ENCODE data around the gene HABP4.

HABP4 gene

GRCh38 chr9:96515621-96516470 lies 65.9 kb downstream of the HABP4 start:
- no peak for DNase-seq

- no peak for DNase-seq
Measured at GRCh38 chr9:96519095-96519494, 69.1 kb downstream of the HABP4 start.

GRCh38 chr9:96519787-96520186 lies 69.8 kb downstream of the HABP4 start:
- no peak for DNase-seq

- no peak for DNase-seq
Measured at GRCh38 chr9:96522366-96522765, 72.4 kb downstream of the HABP4 start.

DNA sequence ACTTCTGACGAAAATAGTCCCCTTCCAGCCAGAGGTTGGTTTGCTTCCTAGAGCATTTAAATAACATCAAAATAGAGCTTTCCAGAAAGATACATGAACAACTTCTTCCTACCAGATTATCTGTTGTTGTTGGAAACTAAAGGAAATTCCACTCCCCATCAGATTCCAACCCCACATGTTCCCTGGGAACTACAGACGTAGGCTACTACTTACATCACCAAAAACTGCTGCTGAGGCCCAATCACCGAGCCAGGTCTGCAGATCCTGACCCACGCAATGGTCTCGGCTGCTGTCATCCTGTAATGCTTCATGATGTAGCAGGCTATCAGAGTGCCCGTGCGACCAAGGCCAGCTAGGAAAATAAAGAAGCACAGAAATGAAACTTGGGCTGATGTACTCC lies 73.4 kb downstream of the HABP4 start:
- no peak for DNase-seq

DNA sequence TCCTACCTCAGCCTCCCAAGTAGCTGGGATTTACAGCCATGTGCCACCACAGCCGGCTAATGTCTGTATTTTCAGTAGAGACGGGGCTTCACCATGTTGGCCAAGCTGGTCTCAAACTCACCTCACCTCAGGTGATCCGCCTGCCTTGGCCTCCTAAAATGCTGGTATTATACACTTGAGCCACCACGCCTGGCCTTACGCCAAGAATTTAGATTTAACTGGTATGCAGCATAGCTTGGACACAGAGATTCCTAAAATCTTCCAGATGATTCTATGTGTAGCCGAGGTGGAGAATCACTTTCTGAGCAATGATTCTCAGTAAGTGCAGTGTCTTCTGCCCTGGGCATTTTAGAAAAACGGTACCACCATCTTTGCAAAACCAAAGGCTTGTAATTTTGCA lies 74.1 kb downstream of the HABP4 start:
- DNase-seq, result no peak

- no peak for DNase-seq
Measured at GRCh38 chr9:96524764-96525163, 74.8 kb downstream of the HABP4 start.

GRCh38 chr9:96532173-96532572 lies 82.2 kb downstream of the HABP4 start:
- DNase-seq, result no peak

- no peak for DNase-seq
Measured at GRCh38 chr9:96540106-96540505, 90.1 kb downstream of the HABP4 start.
